Psoas muscle (tissue), 8 donors: ENCODE measurements around the gene PLXNC1. TPM values are rescaled to one million over a fixed set of nuclear protein-coding genes. Genes with fewer than 3 reads are reported as not detected.

Source experiments
- ATAC-seq, 4 donors: fragments of 200-7000 bp; cut with Tn5 transposase; one replicate each; pipeline ENCODE4 v1.9.1; 2020; ENCODE audit warnings: moderate library complexity in 3 of 4, mild to moderate bottlenecking in 2 of 4
- DNase-seq, 2 donors: peaks; one replicate each; pipeline ENCODE4 v3.0.0-alpha.2; 2020
- H3K27ac ChIP-seq: fragments of 200-600 bp; one replicate; pipeline ENCODE4 v1.8.0; 2022
- H3K27me3 ChIP-seq, 3 donors: fragments of 200-600 bp in 1 of 3; one replicate each; pipeline versions ENCODE4 v1.6.1 to v1.8.0; 2013 to 2022; ENCODE audit warnings: low read length in 2 of 3, mild to moderate bottlenecking in 2 of 3, moderate library complexity in 1 of 3; ENCODE audit not compliant: insufficient read depth in 3 of 3
- H3K36me3 ChIP-seq, 2 donors: fragments of 200-600 bp in 1 of 2; one replicate each; pipeline versions ENCODE4 v1.6.1 to v1.8.0; 2013 to 2022; ENCODE audit warnings: low read depth in 1 of 2, mild to moderate bottlenecking in 1 of 2, moderate library complexity in 1 of 2; ENCODE audit not compliant: insufficient read depth in 1 of 2
- H3K4me1 ChIP-seq: fragments of 200-600 bp; one replicate; pipeline ENCODE4 v1.8.0; 2022
- H3K4me3 ChIP-seq: fragments of 200-600 bp; one replicate; pipeline ENCODE4 v1.8.0; 2022; ENCODE audit warnings: mild to moderate bottlenecking
- H3K9me3 ChIP-seq: fragments of 200-600 bp; one replicate; pipeline ENCODE4 v1.8.0; 2022
- CTCF ChIP-seq: fragments of 200-600 bp; IDR thresholded peaks from one replicate; pipeline ENCODE4 v1.8.0; 2022; ENCODE audit warnings: antibody characterized with exemption
- WGBS, 3 donors: extraction: QIAGEN DNeasy Blood & Tissue Kit; methylation state at CpG; one replicate each; pipeline versions ENCODE4 v1.1.6 to v1.1.7; 2013; 5-methylcytosine and 5-hydroxymethylcytosine counted together
- intact Hi-C, 2 donors: fragments of 100-400 bp; cut with DNase I; formaldehyde crosslinking; loops; one replicate each; pipeline versions ENCODE4 v1.11.0 to v1.14.2; 2022
- polyA plus RNA-seq, 3 donors: library from polyadenylated mRNA; stranded (reverse); fragments of 200-250 nt; gene quantifications; one replicate each; pipeline ENCODE4 v1.2.3, GENCODE V29; 2013
- total RNA-seq, 4 donors: library from RNA; stranded (reverse); fragmentation: NEBNext Ultra II Directional in 2 of 4; extraction: Animal tissue kit (Norgen Biotek cat#: 25700) in 2 of 4; gene quantifications; one replicate each; pipeline versions ENCODE4 v1.2.1 to v1.2.4, GENCODE V29; 2021 to 2023
- donor health status: healthy with polysubstance abuse.
- donor health status: DM: no; HTN: no; CAD: no; lungs with moderate emphysema.
- donor health status: Bipolar disorder and iron deficiency.
- donor health status: healthy.
- donor health status: DM: yes; HTN: yes; CAD: no.
- donor health status: DM: no; HTN: no; CAD: no.
- donor health status: DM: no; HTN: no; CAD: no.
- donor health status: DM: yes; HTN: yes; CAD: no.

Gene PLXNC1
- total and polyA plus RNA-seq, 7 donors: 0.18 to 4.0 (median 0.52) TPM

- intact Hi-C loops: no loop called here
- WGBS, 3 donors: 93 to 96% (median 94%) methylated on average over 2 of the region's 2 CpGs
- Histone ChIP-seq H3K36me3 (no peaks in the 10 kb centered on the region), H3K4me3 (no peak overlapping the region), H3K9me3 (no peaks in the 10 kb centered on the region), H3K27ac (no peak overlapping the region), H3K27me3 (no peaks in the 10 kb centered on the region), H3K4me1 (no peaks in the 10 kb centered on the region)
- DNase-seq (no peak), ATAC-seq (no peak)
- TF ChIP-seq CTCF: no peak
Observed at GRCh38 chr12:94227066-94227465, 78.7 kb downstream of the PLXNC1 start.

- Histone ChIP-seq H3K36me3 (no peaks in the 10 kb centered on the region), H3K27me3 (no peaks in the 10 kb centered on the region), H3K27ac (no peak overlapping the region), H3K9me3 (no peaks in the 10 kb centered on the region), H3K4me3 (no peak overlapping the region), H3K4me1 (no peaks in the 10 kb centered on the region)
- DNase-seq: no peak
- no peak for ATAC-seq
- WGBS, 3 donors: 93 to 95% (median 94%) methylated on average over 8 of the region's 8 CpGs
- intact Hi-C loops: no loop called here
- TF ChIP-seq CTCF: no peak
Observed at GRCh38 chr12:94228488-94228907, 80.1 kb downstream of the PLXNC1 start.

- Histone ChIP-seq H3K36me3 (no peaks in the 10 kb centered on the region), H3K27me3 (no peaks in the 10 kb centered on the region), H3K4me3 (no peak overlapping the region), H3K9me3 (no peaks in the 10 kb centered on the region), H3K27ac (no peak overlapping the region), H3K4me1 (no peaks in the 10 kb centered on the region)
- intact Hi-C loops: no loop called here
- WGBS, 3 donors: 87 to 91% (median 90%) methylated on average over 4 of the region's 4 CpGs
- TF ChIP-seq CTCF: no peak
- DNase-seq: no peak
- ATAC-seq: no peak
Observed at GRCh38 chr12:94229902-94230301, 81.5 kb downstream of the PLXNC1 start.

- Histone ChIP-seq H3K27ac (no peak overlapping the region), H3K27me3 (no peaks in the 10 kb centered on the region), H3K36me3 (no peaks in the 10 kb centered on the region), H3K4me3 (no peak overlapping the region), H3K9me3 (no peaks in the 10 kb centered on the region), H3K4me1 (no peaks in the 10 kb centered on the region)
- WGBS, 3 donors: 65 to 87% (median 76%) methylated on average over 2 of the region's 2 CpGs
- intact Hi-C loops: no loop called here
- ATAC-seq (no peak), DNase-seq (no peak)
- TF ChIP-seq CTCF: no peak
Observed at GRCh38 chr12:94230357-94230905, 82.1 kb downstream of the PLXNC1 start.

GRCh38 chr12:94231709-94232108 is 83.3 kb downstream of the PLXNC1 start:
- WGBS, 3 donors: 81 to 93% (median 91%) methylated on average over 3 of the region's 3 CpGs

More at GRCh38 chr12:94231709-94232108, 83.3 kb downstream of the PLXNC1 start:
- no peaks in the 10 kb centered on the region for H3K27me3 ChIP-seq
- intact Hi-C loops: no loop called here
- H3K27ac ChIP-seq: no peak overlapping the region
- no peaks in the 10 kb centered on the region for H3K4me1 ChIP-seq
- H3K4me3 ChIP-seq: no peak overlapping the region
- TF ChIP-seq CTCF: no peak
- ATAC-seq (no peak), DNase-seq (no peak)
- no peaks in the 10 kb centered on the region for H3K36me3 ChIP-seq
- H3K9me3 ChIP-seq: no peaks in the 10 kb centered on the region
